ENCODE data around the gene VGLL4.

GRCh38 chr3:11522398-11522715 is 121.4 kb downstream of the VGLL4 start:
- TF ChIP-seq, protein P1, sequence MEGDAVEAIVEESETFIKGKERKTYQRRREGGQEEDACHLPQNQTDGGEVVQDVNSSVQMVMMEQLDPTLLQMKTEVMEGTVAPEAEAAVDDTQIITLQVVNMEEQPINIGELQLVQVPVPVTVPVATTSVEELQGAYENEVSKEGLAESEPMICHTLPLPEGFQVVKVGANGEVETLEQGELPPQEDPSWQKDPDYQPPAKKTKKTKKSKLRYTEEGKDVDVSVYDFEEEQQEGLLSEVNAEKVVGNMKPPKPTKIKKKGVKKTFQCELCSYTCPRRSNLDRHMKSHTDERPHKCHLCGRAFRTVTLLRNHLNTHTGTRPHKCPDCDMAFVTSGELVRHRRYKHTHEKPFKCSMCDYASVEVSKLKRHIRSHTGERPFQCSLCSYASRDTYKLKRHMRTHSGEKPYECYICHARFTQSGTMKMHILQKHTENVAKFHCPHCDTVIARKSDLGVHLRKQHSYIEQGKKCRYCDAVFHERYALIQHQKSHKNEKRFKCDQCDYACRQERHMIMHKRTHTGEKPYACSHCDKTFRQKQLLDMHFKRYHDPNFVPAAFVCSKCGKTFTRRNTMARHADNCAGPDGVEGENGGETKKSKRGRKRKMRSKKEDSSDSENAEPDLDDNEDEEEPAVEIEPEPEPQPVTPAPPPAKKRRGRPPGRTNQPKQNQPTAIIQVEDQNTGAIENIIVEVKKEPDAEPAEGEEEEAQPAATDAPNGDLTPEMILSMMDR (conservative IDR thresholded peaks at IDR 0.05 in 1 of 2, IDR thresholded peaks at IDR 0.05 in 1 of 2; ENCODE audit: extremely low read depth in 1 of 2, insufficient read depth in 1 of 2, low read depth in 1 of 2, low read length in 2 of 2) = no peak
- no peak for TF ChIP-seq EZH2 (IDR thresholded peaks at IDR 0.05; ENCODE audit: borderline replicate concordance, low read length)

Data from mammary epithelial cell (primary cell).